Smooth muscle cell (in vitro differentiated cells): ENCODE measurements around the gene PCK2. TPM values are rescaled to one million over a fixed set of nuclear protein-coding genes. Genes with fewer than 3 reads are reported as not detected.

Experiments used
- DNase-seq: peaks from one replicate; lab custom pipeline; 2025; ENCODE audit not compliant: unreplicated experiment; lab: John Stamatoyannopoulos, UW
- H2AFZ ChIP-seq: fragments of 200-600 bp; sonication (generic); 2 replicates; pipeline ENCODE4 v1.6.0; 2016; ENCODE audit warnings: antibody characterized with exemption, low read depth, mild to moderate bottlenecking
- H3F3A ChIP-seq: fragments of 200-600 bp; sonication (generic); 2 replicates; pipeline ENCODE4 v1.6.0; 2017; ENCODE audit warnings: antibody characterized with exemption, low read depth
- H3K27ac ChIP-seq: fragments of 200-600 bp; sonication (generic); 2 replicates; pipeline ENCODE4 v1.5.1; 2016; ENCODE audit warnings: low read depth, mild to moderate bottlenecking
- H3K27me3 ChIP-seq: fragments of 200-600 bp; sonication (generic); 2 replicates; pipeline ENCODE4 v1.6.1; 2016; ENCODE audit warnings: low read depth, mild to moderate bottlenecking
- H3K36me3 ChIP-seq: fragments of 200-600 bp; sonication (generic); 2 replicates; pipeline ENCODE4 v1.5.1; 2016; ENCODE audit warnings: low read depth
- H3K4me1 ChIP-seq: fragments of 200-600 bp; sonication (generic); 2 replicates; pipeline ENCODE4 v1.5.1; 2016; ENCODE audit warnings: low read depth
- H3K4me2 ChIP-seq: fragments of 200-600 bp; sonication (generic); 2 replicates; pipeline ENCODE4 v1.6.0; 2016; ENCODE audit warnings: mild to moderate bottlenecking
- H3K4me3 ChIP-seq: fragments of 200-600 bp; sonication (generic); 2 replicates; pipeline ENCODE4 v1.5.1; 2016; ENCODE audit warnings: mild to moderate bottlenecking
- H3K79me2 ChIP-seq: fragments of 200-600 bp; sonication (generic); 2 replicates; pipeline ENCODE4 v1.6.0; 2016; ENCODE audit warnings: low read depth, mild to moderate bottlenecking
- H3K9ac ChIP-seq: fragments of 200-600 bp; sonication (generic); 2 replicates; pipeline ENCODE4 v1.6.0; 2016; ENCODE audit warnings: low read depth
- H3K9me3 ChIP-seq: fragments of 200-600 bp; sonication (generic); replicated peaks from 2 replicates; pipeline ENCODE4 v1.5.1; 2016; ENCODE audit warnings: low read depth
- H4K20me1 ChIP-seq: fragments of 200-600 bp; sonication (generic); 2 replicates; pipeline ENCODE4 v1.6.0; 2016; ENCODE audit warnings: low read depth
- WGBS: methylation state at CpG from one replicate; pipeline ENCODE4 v1.1.7; 2016; ENCODE audit warnings: low lambda C conversion rate; 5-methylcytosine and 5-hydroxymethylcytosine counted together
- polyA plus RNA-seq: library from polyadenylated mRNA; unstranded; fragments of >200 nt; fragmentation: Nextera tagmentation; extraction: Ambion mirVana; gene quantifications from 2 replicates; pipeline ENCODE4 v1.2.1, GENCODE V29; 2016
- total RNA-seq: library from RNA; depleted of rRNA; stranded (reverse); fragments of >200 nt; gene quantifications from 2 replicates; pipeline ENCODE4 v1.2.3, GENCODE V29; 2014
- TF ChIP-seq, protein P1 (sequence below): fragments of 200-600 bp; sonication (generic); IDR thresholded peaks from 2 replicates; pipeline ENCODE4 v1.5.1; 2017; ENCODE audit warnings: borderline replicate concordance, mild to moderate bottlenecking, antibody characterized with exemption; ENCODE audit not compliant: insufficient read depth, poor library complexity, severe bottlenecking

Gene PCK2
- total and polyA plus RNA-seq, 2 experiments from 2014 or later, result 21.5 to 40.4 TPM

- Histone ChIP-seq H3K4me2 (no peak overlapping the region), H4K20me1 (no peaks in the 10 kb centered on the region), H3K27me3 (peaks cover 6% of the 10 kb centered on the region), H3K9ac (no peak overlapping the region), H3K9me3 (no peaks in the 10 kb centered on the region), H3K36me3 (no peaks in the 10 kb centered on the region), H3K27ac (no peak overlapping the region), H3K79me2 (no peaks in the 10 kb centered on the region), H3K4me1 (no peaks in the 10 kb centered on the region), H2AFZ (no peak overlapping the region), H3F3A (no peaks in the 10 kb centered on the region), H3K4me3 (no peak overlapping the region)
- no peak for DNase-seq
- TF ChIP-seq, protein P1, sequence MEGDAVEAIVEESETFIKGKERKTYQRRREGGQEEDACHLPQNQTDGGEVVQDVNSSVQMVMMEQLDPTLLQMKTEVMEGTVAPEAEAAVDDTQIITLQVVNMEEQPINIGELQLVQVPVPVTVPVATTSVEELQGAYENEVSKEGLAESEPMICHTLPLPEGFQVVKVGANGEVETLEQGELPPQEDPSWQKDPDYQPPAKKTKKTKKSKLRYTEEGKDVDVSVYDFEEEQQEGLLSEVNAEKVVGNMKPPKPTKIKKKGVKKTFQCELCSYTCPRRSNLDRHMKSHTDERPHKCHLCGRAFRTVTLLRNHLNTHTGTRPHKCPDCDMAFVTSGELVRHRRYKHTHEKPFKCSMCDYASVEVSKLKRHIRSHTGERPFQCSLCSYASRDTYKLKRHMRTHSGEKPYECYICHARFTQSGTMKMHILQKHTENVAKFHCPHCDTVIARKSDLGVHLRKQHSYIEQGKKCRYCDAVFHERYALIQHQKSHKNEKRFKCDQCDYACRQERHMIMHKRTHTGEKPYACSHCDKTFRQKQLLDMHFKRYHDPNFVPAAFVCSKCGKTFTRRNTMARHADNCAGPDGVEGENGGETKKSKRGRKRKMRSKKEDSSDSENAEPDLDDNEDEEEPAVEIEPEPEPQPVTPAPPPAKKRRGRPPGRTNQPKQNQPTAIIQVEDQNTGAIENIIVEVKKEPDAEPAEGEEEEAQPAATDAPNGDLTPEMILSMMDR, result no peak
- 97% methylated on average over 9 of the region's 15 CpGs for WGBS
Measured at GRCh38 chr14:24064856-24065255, 29.3 kb upstream of the PCK2 start.

DNA sequence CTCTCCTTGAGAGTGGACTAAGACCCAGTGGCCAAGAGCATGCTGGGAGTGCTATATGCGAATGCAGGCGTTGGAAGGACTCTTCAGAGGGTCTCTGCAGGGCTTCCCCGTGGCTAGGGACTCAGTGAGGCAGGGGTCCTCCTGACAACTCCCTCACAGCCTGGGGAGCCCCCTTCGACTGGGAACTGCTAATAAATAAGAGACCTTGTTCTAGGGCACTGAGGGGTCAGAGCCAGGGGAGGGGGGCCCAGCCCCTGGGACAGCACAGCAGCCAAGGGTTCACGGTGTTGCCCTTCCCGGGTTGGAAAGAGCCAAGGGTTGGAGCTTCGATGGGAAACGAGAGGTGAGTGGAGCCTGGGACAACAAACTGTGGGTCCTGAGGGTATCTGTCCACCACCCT lies 28.7 kb upstream of the PCK2 start:
- H3K4me1 ChIP-seq, result no peaks in the 10 kb centered on the region
- H3K4me2 ChIP-seq, result no peak overlapping the region
- 81% methylated on average over 8 of the region's 8 CpGs for WGBS
- H3K36me3 ChIP-seq, result no peaks in the 10 kb centered on the region
- H3K27ac ChIP-seq, result no peak overlapping the region
- H3K9me3 ChIP-seq, result no peaks in the 10 kb centered on the region
- TF ChIP-seq, protein P1, result no peak
- no peak for DNase-seq
- H3F3A ChIP-seq, result no peaks in the 10 kb centered on the region
- H4K20me1 ChIP-seq, result no peaks in the 10 kb centered on the region
- H3K9ac ChIP-seq, result no peak overlapping the region
- H3K4me3 ChIP-seq, result no peak overlapping the region
- H3K79me2 ChIP-seq, result no peaks in the 10 kb centered on the region
- H3K27me3 ChIP-seq, result peaks cover 11% of the 10 kb centered on the region
- H2AFZ ChIP-seq, result no peak overlapping the region

DNA sequence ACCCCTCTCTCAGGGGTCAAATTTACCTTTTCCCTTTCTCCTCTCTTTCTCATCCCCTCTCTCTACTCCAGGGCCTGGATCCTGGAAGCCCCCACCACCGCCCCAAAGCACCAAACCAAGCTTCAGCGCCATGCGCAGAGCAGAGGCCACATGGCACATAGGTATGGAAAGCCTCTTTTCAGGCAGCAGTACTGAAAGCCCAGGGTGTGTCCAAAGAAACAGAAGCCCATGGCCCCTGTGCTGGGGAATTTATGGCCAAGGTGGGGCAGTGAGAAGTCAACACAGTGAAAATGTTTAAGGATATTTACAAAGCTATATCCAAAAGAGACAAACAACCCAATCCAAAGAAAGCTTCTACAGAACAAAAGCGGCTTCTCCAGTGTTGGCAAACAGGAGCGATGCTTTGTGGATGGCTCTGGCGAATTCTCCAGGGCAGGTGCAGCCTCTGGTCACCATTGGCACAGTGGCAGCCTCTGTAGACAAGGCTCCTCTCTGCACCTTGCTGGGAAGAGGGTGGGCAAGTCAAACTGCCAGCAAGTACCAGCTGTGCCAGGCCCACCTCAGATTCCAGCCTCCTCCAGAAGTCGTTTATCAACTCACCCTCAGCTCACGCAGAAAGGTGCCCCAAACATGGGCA lies 27.5 kb upstream of the PCK2 start:
- Histone ChIP-seq H3K9ac (no peak overlapping the region), H3K4me1 (no peaks in the 10 kb centered on the region), H4K20me1 (no peaks in the 10 kb centered on the region), H3K9me3 (no peaks in the 10 kb centered on the region), H3K36me3 (no peaks in the 10 kb centered on the region), H3K4me3 (no peak overlapping the region), H3F3A (no peaks in the 10 kb centered on the region), H3K4me2 (no peak overlapping the region), H2AFZ (no peak overlapping the region), H3K27ac (no peak overlapping the region), H3K27me3 (peaks cover 17% of the 10 kb centered on the region), H3K79me2 (no peaks in the 10 kb centered on the region)
- DNase-seq, result no peak
- TF ChIP-seq, protein P1, result no peak
- WGBS, result 84% methylated on average over 8 of the region's 8 CpGs
